ENCODE data around the gene CEP104. TPM values are rescaled to one million over a fixed set of nuclear protein-coding genes. Genes with fewer than 3 reads are reported as not detected.

Gene CEP104
- total and polyA plus RNA-seq, 10 of the 15 experiments (the other 5 are each of a cell fraction or from before 2014, with no cell fraction given), result 7.2 to 34.8 (median 19.3) TPM

DNA sequence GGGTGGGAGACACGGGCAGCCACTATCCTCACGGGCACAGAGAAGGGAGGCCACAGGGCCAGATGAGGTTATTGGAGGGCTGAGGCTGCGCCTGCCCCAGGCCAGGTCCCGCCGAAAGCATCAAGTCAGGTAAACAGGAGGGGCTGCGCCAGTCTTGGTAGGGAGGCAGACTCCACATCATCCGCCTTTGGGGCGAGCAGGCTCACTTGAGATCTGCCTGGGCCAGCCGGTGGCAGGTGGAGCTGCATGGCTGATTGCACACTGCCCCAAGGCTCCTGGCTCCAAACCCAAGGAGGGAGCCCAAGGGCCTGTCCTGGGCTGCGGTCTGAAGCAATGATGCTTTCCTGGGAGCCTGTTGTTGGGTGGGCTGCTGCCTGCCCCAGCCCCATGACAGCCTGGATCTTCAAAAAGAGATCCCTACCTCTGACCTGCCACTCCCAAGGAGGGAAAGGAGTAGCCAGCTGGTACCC lies 79.9 kb downstream of the CEP104 start:
- intact Hi-C loops (cut with micrococcal nuclease; ENCODE audit: unreplicated experiment) (no loop called here), in situ Hi-C loops (cut with MboI) (no loop called here)
- WGBS (ENCODE audit: insufficient coverage, insufficient replicate concordance, low lambda C conversion rate, missing lambda C conversion rate), result 86% methylated on average over 10 of the region's 10 CpGs
- H3K4me1 ChIP-seq (ENCODE audit: control insufficient read depth, insufficient read depth, low read length), result peaks cover 11% of the 10 kb centered on the region
- no peaks in the 10 kb centered on the region for H3K79me2 ChIP-seq (ENCODE audit: control insufficient read depth, insufficient read depth, low read length)
- no peak overlapping the region for H3K4me3 ChIP-seq
- peaks cover 9 to 15% of the 10 kb centered on the region in 2 experiments; a peak in 3 of 4 replicates for H3K36me3 ChIP-seq (ENCODE audit: control insufficient read depth in 2 of 2, insufficient read depth in 2 of 2, low read length in 1 of 2)
- ChIA-PET POLR2A (no interaction called here), SMC1A (ENCODE audit: uncharacterized antibody, unreplicated experiment) (no interaction called here), CTCF (interaction anchor here (1.6 kb wide), 1 partner anchor 15 kb away, joined by 3 read pairs; no protein-coding TSS in a partner anchor), RAD21 (ENCODE audit: unreplicated experiment) (no interaction called here)
- no peak for TF ChIP-seq NR2C2 (IDR thresholded peaks at IDR 0.05; ENCODE audit: borderline replicate concordance, control insufficient read depth, insufficient read length, low read depth)
- TF ChIP-seq, protein P1, sequence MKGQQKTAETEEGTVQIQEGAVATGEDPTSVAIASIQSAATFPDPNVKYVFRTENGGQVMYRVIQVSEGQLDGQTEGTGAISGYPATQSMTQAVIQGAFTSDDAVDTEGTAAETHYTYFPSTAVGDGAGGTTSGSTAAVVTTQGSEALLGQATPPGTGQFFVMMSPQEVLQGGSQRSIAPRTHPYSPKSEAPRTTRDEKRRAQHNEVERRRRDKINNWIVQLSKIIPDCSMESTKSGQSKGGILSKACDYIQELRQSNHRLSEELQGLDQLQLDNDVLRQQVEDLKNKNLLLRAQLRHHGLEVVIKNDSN (IDR thresholded peaks at IDR 0.05; ENCODE audit: borderline replicate concordance, extremely low read length, insufficient read depth, low read depth, low read length), result no peak
- no peak for TF ChIP-seq RBBP5 (conservative IDR thresholded peaks at IDR 0.05)
- no peak for TF ChIP-seq NFYA (IDR thresholded peaks at IDR 0.05; ENCODE audit: borderline replicate concordance, low read depth, low read length)
- no peak for TF ChIP-seq ZNF274 (IDR thresholded peaks at IDR 0.05; ENCODE audit: insufficient read depth, insufficient read length)
- no peak for TF ChIP-seq EED (IDR thresholded peaks at IDR 0.05; ENCODE audit: low read depth)
- no peak for TF ChIP-seq NBN (IDR thresholded peaks at IDR 0.05)
- no peaks in the 10 kb centered on the region for H3K9me3 ChIP-seq (replicated peaks; ENCODE audit: control insufficient read depth, insufficient read depth, low read length)
- no TSS peak for BruUV-seq (replicated peaks)
- no peak overlapping the region for H3K27ac ChIP-seq (ENCODE audit: control insufficient read depth, insufficient read depth)
- no peaks in the 10 kb centered on the region for H4K20me1 ChIP-seq (ENCODE audit: control insufficient read depth, insufficient read depth)
- FAIRE-seq, result no peak
- H3K9ac ChIP-seq (ENCODE audit: control insufficient read depth, insufficient read depth, low read length), result no peak overlapping the region
- no peak overlapping the region for H2AFZ ChIP-seq (ENCODE audit: control insufficient read depth, low read depth, low read length)
- H3K27me3 ChIP-seq (replicated peaks in 1 of 2; ENCODE audit: control insufficient read depth in 2 of 2, insufficient read depth in 2 of 2, low read length in 1 of 2), result no peaks in the 10 kb centered on the region
- ATAC-seq, result no peak
- DNase-seq (ENCODE audit: low read depth, low spot score), result no peak
- H3K4me2 ChIP-seq (ENCODE audit: control insufficient read depth, insufficient read depth), result no peak overlapping the region
